Stimulated activated CD4-positive, alpha-beta T cell treated with anti-CD3 and anti-CD28 coated beads, Interleukin-12 subunit alpha, Interleukin-12 subunit beta, amount 100 ng/mL, for 24 hours (primary cell): ENCODE measurements around the gene CAMTA1.

Experiments
- DNase-seq, 2 experiments: peaks; one replicate each; pipeline ENCODE4 v3.0.0-alpha.2; 2020; ENCODE audit warnings: low read depth in 2 of 2

CAMTA1 gene

DNA sequence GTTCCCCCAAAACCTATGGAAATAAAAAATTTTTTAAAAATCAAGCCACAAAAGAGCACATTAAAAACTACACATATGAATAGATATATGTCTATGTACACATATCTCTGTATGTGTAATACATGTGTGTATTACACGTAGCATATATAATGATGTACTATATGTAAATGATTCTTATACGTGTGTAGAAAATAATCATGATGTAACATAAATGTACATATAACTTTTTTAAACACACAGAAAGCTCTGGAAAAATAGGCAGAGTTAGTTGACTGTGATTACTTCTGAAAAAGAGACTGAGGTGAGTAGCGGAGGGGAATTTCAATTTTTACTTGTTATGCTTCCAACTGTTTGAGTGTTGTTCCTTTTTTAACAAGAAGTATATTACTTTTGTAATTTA, 405.0 kb downstream of the CAMTA1 start:
- no peak for DNase-seq

GRCh38 chr1:7192453-7192852, 407.2 kb downstream of the CAMTA1 start:
- no peak for DNase-seq

DNA sequence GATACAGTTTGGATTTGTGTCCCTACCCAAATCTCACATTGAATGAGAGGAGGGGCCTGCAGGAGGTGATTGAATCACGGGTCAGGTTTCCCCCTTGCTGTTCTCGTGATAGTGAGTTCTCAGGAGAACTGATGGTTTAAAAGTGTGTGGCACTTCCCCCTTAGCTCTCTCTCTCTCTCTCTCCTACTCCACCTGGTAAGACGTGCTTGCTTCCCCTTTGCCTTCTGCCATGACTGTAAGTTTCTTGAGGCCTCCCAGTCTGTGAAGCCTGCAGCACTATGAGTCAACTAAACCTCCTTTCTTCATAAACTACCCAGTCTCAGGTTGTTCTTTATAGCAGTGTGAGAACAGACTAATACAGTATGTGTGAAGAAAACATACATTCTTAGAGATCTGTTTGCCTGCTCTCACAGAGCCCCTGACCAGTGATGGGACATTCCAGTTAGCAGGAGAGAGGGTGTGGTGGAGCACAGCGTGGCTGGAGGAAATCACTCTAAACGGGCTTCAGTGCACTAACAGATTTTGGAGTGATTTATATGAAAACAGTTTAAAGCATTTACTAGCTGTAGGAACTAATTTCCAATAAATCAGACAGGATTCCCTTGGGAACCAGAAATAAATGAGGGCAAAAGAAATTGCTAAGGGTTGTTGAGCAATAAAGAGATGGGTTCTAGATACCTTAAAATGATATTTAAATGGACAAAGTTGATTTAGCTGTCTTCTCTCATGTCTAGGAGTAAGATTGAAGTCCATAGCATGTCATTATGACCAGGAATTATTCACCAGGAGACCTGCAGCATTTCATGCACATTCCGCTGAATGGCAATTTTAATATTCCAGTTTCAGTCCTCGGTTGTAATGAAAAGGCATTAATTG, 411.0 kb downstream of the CAMTA1 start:
- DNase-seq, result no peak

DNA sequence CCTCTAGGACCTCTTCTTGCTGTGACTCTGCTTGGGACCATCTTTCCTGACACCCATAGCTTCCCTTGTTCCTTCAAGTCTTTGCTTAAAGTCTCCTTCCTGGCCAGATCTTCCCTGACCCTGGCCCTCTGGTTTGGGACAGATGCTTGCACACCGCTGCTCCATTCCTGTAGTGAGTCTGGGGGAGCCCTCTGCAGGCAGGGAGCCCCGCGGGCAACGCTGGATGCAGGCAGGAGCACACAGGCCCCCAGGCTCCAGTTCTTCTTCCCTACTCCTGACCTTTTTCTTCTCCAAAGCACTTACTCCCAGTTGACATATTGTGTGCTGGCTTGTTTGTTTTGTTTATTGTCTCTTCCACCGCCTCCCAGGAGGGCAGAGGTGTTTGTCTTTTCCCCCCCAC, 413.4 kb downstream of the CAMTA1 start:
- DNase-seq, result no peak

DNA sequence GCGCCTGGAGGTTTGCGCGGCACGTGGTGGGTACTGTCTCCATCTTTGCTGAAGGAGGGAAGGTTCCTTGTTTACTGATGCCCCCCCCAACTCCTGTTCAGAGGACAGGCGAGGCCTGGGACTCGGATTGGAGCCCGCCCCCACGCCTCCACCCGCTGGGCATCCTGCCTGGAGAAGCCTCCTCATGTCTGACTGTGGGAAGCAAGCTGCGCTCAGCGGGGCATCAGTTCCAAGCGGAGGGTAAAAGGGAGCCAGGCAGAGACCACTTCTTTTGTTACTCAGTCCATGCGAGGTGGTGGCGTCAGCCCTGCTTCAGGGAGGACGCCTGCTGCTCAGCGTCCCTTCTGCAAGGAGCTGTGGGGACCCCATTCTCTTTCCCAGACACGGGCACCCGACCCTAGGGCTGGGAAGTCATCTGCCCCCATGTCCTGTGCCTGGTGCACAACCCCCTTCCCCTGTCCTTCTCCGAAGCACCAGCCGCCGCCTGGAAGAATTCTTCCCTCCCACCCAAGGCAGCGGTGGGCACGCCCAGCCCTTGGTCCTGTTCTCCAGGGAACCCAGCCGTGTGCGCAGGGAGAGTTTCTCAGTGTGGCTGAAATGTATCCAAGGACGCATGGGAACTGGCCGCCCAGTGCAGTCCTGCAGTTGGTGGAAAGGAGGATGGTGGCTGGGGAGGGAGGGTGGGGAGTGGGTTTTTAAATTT, 414.0 kb downstream of the CAMTA1 start:
- no peak for DNase-seq

GRCh38 chr1:7207875-7208646, 422.8 kb downstream of the CAMTA1 start:
- peak in 1 of 2 experiments; percentile 17 for DNase-seq

DNA sequence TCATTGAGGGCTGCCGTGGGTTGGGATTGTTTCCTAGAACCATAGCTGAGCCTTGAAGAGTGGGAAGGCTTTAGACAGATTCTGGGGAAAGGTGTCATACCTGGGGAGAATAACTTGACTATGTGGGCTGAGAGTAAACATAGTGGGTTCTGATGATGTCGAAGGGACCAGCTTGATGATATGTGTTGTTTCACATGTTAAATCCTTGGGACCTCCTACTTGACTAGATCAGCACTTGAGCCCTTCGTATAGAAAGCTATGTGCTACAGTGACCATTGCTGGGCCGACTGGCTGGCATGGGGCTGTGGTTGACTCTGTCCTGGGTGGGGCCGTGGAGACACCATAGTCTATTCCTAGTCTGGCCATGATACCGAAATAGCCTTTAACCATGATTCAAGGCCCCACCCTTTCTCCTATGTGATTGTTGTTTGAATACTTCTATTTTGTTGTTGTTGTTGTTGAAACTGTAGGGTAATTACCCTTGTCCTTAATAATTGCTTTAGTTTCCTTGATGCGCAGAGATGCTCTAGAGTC, 423.5 kb downstream of the CAMTA1 start:
- DNase-seq, result no peak

DNA sequence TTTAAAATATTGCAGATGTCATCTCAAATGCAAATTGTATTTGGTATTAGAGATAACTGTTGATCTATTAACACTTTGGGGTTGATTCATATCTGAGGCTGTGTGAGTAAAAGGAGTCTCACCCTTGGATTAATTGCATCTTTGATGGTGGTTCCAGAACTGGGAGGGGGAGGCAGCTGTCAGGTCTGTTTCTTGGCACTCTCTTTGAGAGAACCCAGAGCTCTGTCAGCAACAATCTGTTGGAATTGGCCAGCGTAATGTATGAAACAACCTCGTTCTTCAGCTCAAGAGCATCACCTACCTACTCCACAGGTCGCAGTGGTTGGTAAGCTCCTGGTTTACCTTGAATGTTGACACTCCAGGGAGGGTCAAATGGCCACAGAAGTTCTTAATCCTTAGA, 424.1 kb downstream of the CAMTA1 start:
- no peak for DNase-seq

DNA sequence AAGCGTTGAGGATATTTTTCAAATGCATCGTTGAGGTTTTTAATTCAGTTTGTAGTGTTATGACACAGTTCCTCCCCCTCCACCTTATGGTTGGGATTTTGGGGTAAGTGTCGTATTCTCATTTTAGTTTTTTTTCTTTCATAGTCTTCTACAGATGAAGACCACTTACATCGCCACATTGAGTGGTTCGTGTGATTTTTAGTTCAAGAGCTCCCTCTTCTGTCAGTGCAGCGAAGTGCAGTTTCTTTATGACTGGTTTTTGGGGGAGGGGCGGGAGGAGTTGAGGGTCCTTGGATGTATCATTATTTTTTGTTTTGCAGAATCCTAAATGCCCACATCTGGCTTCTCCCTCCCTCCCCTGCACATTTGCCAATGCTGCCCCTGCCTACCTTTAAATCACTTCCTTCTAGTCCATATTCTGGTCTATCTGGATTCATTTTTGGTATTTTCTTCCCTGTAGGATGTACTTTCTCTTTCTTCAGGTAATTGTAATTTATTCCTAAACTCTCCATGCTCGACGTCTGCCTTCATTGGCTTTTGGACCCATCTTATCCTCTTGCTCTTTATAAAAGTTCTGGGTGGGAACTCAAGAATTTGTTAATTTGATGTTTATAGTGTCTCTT, 433.1 kb downstream of the CAMTA1 start:
- DNase-seq, result peak in 1 of 2 experiments; percentile 8

- DNase-seq, result no peak
These were observed 433.8 kb downstream of the CAMTA1 start for GRCh38 chr1:7219031-7219430.

- no peak for DNase-seq
These were observed 434.8 kb downstream of the CAMTA1 start for GRCh38 chr1:7220007-7220406.

DNA sequence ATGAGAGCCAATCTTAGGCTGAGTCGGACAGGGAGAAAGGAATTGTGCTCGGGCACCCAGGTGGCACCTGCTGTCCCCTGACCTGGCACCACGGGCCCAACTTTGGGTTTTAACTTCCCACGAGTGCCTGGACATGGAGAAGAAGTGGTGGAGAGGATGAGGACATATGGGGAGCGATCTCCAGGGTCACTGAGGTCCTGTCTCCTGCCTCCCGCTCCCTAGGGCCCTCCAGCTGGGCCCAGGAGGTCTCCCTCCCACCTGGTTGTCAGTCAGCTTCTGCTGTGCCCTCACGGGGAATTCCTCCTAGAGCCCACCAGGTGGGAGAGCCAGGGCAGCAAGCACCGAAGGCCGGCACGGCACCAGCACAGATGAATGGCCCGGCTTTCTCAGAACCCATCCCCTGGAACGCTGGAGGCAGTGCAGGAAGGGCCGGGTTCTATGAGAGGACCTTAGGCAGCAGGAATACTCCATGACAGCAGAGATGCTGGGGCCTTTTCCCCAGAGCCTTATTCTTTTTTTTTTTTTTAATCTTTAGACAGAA, 435.5 kb downstream of the CAMTA1 start:
- DNase-seq, result no peak

DNA sequence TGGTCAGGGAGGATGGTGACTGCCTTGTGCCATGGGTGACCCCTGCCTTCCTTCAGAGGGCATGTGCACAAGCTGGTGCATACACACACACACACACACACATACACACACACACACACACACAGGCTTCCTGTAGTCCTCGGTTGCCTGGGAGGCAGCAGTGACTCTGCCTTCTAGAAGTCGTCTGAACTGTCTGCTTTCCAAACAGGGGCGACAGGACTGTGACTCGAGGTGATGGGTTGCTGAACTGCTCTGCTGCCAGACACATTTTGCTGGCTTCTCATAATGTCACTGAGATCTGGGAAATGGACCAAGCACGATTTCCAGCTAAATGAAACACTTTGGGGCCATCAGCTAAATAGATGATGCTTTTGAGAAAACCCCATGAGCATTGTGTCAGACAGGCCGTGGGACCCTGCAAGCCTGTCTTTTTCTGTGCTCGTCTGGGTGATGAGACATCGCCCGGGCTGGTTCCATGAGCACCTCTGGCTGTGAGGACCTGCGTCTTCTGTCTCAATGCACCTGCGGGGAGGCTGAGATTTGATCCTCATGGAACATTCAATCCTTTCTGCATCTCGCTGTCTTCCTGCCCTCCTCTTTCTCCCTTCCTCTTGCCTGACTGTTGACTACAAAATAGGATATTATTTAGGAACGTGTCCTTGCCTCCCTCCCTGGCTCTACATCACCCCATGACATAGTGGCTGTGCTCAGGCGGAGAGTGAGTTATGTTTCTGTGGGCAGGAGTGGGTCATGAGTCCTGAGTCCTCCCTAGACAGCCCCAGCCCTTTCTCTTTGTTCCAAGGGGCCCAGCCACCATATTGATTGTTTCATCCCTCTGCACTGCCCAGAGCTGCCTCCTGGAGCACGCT, 436.8 kb downstream of the CAMTA1 start:
- no peak for DNase-seq

GRCh38 chr1:7222695-7223015, 437.4 kb downstream of the CAMTA1 start:
- DNase-seq, result no peak

GRCh38 chr1:7223334-7224080, 438.3 kb downstream of the CAMTA1 start:
- no peak for DNase-seq

DNA sequence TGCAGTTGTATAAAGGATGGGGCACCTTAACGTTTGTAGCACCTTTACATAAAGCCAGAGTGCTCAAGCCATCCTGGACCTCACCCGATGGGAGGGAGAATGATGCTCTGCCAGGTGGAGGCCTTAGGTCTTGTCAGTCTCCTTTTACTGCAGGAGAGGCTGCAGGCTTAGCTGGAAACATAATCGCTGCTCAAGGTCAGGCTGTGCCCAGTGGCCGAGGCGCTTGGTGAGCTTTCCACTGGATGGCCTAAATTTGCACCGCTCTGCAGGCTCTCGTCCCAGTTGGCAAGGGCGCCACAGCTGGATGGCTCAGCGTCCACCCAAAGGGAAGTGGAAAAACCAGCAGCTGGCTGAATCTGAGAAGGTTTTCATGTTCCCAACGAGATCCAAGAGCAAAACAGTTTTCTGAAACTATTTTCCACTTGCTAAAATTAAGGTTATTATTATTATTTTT, 438.9 kb downstream of the CAMTA1 start:
- no peak for DNase-seq

- no peak for DNase-seq
These were observed 439.4 kb downstream of the CAMTA1 start for GRCh38 chr1:7224644-7225043.

GRCh38 chr1:7225711-7226505, 440.7 kb downstream of the CAMTA1 start:
- no peak for DNase-seq

GRCh38 chr1:7227654-7228053, 442.4 kb downstream of the CAMTA1 start:
- no peak for DNase-seq
